HUES48 (cell line): ENCODE results near the gene FBN1.

Experiments
- H3K27ac ChIP-seq: one replicate; pipeline ENCODE4 v1.7.0; 2013; ENCODE audit warnings: low read depth, low read length, inconsistent platforms
- H3K27me3 ChIP-seq: 2 replicates; pipeline ENCODE4 v1.6.1; 2013; ENCODE audit warnings: mild to moderate bottlenecking, low read length; ENCODE audit not compliant: control insufficient read depth, insufficient read depth
- H3K36me3 ChIP-seq: 2 replicates; pipeline ENCODE4 v1.6.1; 2013; ENCODE audit warnings: low read length; ENCODE audit not compliant: control insufficient read depth, insufficient read depth
- H3K4me1 ChIP-seq: 2 replicates; pipeline ENCODE4 v1.6.1; 2013; ENCODE audit warnings: mild to moderate bottlenecking, low read length; ENCODE audit not compliant: control insufficient read depth, insufficient read depth
- H3K4me3 ChIP-seq: 2 replicates; pipeline ENCODE4 v1.5.1; 2013; ENCODE audit warnings: mild to moderate bottlenecking, low read depth, low read length
- H3K9ac ChIP-seq: 2 replicates; pipeline ENCODE4 v1.6.1; 2013; ENCODE audit warnings: mild to moderate bottlenecking, low read depth, low read length, moderate library complexity
- H3K9me3 ChIP-seq: 2 replicates; pipeline ENCODE4 v1.6.1; 2013; ENCODE audit warnings: low read length; ENCODE audit not compliant: control insufficient read depth, insufficient read depth

FBN1 gene

GRCh38 chr15:48645558-48646330 lies at the start of gene FBN1:
Gene FBN1 (minus strand): TSS chr15:48645709. CDS start chr15:48644769, 940 bp downstream.
- Histone ChIP-seq H3K4me1 (peaks cover 28% of the 10 kb centered on the region), H3K36me3 (no peaks in the 10 kb centered on the region), H3K4me3 (peak within 1 kb of the TSS; percentile 65), H3K27me3 (peaks cover 51% of the 10 kb centered on the region), H3K27ac (peak within 1 kb of the TSS; percentile 56), H3K9me3 (no peaks in the 10 kb centered on the region), H3K9ac (no peak within 1 kb of the TSS; the same call in 1 of the 2 replicates)

GRCh38 chr15:48693484-48693883 lies 48.0 kb upstream of the FBN1 start:
- Histone ChIP-seq H3K4me1 (no peaks in the 10 kb centered on the region), H3K9ac (no peak overlapping the region), H3K27ac (no peak overlapping the region), H3K27me3 (no peaks in the 10 kb centered on the region), H3K36me3 (no peaks in the 10 kb centered on the region), H3K9me3 (no peaks in the 10 kb centered on the region), H3K4me3 (no peak overlapping the region)

DNA sequence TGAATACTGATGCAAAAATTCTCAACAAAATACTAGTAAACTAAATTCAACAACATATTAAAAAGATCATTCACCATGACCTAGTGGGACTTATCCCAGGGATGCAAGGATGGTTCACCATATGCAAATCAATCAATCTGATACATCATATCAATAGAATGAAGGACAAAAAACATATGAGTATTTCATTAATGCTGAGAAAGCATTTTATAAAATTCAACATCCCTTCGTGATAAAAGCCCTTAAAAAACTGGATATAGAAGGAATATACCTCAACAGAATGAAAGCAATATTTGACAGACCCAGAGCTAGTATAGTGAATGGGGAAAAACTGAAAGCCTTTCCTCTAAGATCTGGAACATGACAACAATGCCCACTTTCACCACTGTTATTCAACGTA lies 43.0 kb upstream of the FBN1 start:
- no peaks in the 10 kb centered on the region for H3K9me3 ChIP-seq
- no peak overlapping the region for H3K4me3 ChIP-seq
- no peaks in the 10 kb centered on the region for H3K4me1 ChIP-seq
- no peaks in the 10 kb centered on the region for H3K27me3 ChIP-seq
- no peaks in the 10 kb centered on the region for H3K36me3 ChIP-seq
- H3K9ac ChIP-seq = no peak overlapping the region
- no peak overlapping the region for H3K27ac ChIP-seq

DNA sequence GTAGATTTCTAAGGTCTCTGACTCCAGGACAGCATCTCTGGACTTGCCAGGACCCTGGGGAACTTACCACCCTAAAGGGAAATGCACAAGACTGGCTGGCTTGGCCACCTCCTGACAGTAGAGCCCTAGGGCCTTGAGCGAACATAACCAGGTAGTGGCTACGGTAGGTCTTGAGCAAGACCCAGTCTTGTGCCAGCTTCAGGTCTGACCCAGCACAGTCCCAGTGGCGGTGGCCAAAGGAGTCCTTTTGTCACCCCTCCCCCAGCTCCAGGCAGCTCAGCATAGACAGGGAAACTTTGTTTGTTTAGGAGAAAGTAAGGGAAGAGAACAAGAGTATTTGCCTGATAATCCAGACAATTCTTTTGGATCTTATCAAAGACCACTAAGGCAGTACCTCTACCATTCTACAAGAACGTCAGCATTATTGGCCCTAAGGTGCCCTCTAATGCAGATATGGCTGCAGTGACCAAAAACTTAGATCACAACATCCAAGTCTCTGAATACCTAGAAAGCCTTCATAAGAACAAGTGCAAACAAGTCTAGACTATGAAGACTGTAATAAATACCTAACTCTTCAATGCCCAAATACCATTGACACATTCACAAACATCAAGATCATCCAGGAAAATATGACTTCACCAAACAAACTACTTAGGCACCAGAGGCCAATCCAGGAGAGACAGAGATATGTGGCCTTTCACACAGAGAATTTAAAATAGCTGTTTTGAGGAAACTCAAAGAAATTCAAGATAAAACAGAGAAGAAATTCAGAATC lies 38.7 kb upstream of the FBN1 start:
- H3K9me3 ChIP-seq = no peaks in the 10 kb centered on the region
- no peaks in the 10 kb centered on the region for H3K36me3 ChIP-seq
- no peaks in the 10 kb centered on the region for H3K27me3 ChIP-seq
- H3K27ac ChIP-seq = no peak overlapping the region
- H3K4me1 ChIP-seq = no peaks in the 10 kb centered on the region
- H3K4me3 ChIP-seq = no peak overlapping the region
- H3K9ac ChIP-seq = no peak overlapping the region

GRCh38 chr15:48682942-48683651 lies 37.6 kb upstream of the FBN1 start:
- no peak overlapping the region for H3K9ac ChIP-seq
- H3K27ac ChIP-seq = no peak overlapping the region
- H3K9me3 ChIP-seq = no peaks in the 10 kb centered on the region
- no peaks in the 10 kb centered on the region for H3K36me3 ChIP-seq
- no peaks in the 10 kb centered on the region for H3K27me3 ChIP-seq
- no peak overlapping the region for H3K4me3 ChIP-seq
- no peaks in the 10 kb centered on the region for H3K4me1 ChIP-seq

DNA sequence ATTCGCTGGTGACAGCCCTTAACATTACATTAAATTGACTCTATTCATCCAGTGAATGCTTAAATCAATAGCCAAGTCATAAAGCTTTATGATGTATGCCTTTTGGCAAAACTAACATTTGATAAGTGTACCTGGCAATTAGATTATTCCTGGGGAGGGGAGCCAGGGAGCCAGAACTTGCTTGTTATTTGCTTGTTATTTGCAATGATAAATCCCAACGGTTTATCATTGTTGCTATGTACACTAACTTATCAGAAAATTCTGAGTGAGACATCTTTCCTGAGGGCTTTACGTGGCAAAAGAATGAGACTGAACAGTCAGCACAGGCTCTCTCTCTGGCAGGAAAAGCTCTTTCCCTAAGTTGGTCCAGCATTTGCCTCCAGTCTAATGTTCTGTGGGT lies 35.8 kb upstream of the FBN1 start:
- H3K4me3 ChIP-seq = no peak overlapping the region
- no peak overlapping the region for H3K9ac ChIP-seq
- H3K27me3 ChIP-seq = no peaks in the 10 kb centered on the region
- H3K4me1 ChIP-seq = no peaks in the 10 kb centered on the region
- no peak overlapping the region for H3K27ac ChIP-seq
- no peaks in the 10 kb centered on the region for H3K9me3 ChIP-seq
- no peaks in the 10 kb centered on the region for H3K36me3 ChIP-seq

DNA sequence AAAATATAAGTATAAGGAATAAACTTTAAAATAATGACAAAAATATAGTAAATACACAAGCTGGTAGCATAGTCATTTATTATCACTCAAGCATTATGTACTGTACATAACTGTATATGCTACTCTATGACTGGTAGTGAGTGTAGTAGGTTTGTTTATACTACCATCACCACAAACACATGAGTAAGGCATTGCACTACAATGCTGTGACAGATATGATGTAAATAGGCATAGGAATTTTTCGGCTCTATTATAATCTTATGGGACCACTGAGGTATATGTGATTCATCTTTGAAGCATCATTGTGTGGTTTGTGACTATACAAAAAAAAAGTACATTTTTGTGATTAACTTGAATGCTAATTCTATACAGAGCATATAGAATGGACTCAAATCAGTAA lies 35.3 kb upstream of the FBN1 start:
- H3K36me3 ChIP-seq = no peaks in the 10 kb centered on the region
- H3K4me3 ChIP-seq = no peak overlapping the region
- no peaks in the 10 kb centered on the region for H3K9me3 ChIP-seq
- H3K9ac ChIP-seq = no peak overlapping the region
- H3K27ac ChIP-seq = no peak overlapping the region
- no peaks in the 10 kb centered on the region for H3K27me3 ChIP-seq
- no peaks in the 10 kb centered on the region for H3K4me1 ChIP-seq

- Histone ChIP-seq H3K36me3 (no peaks in the 10 kb centered on the region), H3K27ac (no peak overlapping the region), H3K9me3 (no peaks in the 10 kb centered on the region), H3K9ac (no peak overlapping the region), H3K4me1 (no peaks in the 10 kb centered on the region), H3K4me3 (no peak overlapping the region), H3K27me3 (no peaks in the 10 kb centered on the region)
Observed at GRCh38 chr15:48679952-48680351, 34.4 kb upstream of the FBN1 start.

- Histone ChIP-seq H3K36me3 (no peaks in the 10 kb centered on the region), H3K9me3 (no peaks in the 10 kb centered on the region), H3K27ac (no peak overlapping the region), H3K4me3 (no peak overlapping the region), H3K27me3 (no peaks in the 10 kb centered on the region), H3K9ac (no peak overlapping the region), H3K4me1 (no peaks in the 10 kb centered on the region)
Observed at GRCh38 chr15:48678851-48679250, 33.3 kb upstream of the FBN1 start.

DNA sequence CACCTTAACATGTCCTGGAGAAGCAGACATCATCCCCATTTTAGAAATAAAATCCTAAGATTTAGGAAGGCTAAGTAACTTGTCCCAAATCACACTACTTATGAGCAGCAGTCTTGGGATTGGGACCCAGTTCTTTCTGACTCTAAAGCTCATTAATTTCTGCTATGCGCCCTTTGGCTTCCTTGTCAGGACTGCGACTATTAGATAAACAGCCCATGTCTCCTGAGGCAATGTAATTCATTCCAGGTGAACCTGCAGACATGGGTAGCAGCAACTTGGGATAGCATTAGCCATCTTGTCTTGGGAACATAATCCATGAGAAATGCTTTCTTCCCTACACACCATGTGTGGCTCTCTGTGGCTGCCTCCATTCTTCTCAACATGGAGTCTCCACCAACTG lies 32.3 kb upstream of the FBN1 start:
- H3K4me1 ChIP-seq = no peaks in the 10 kb centered on the region
- no peaks in the 10 kb centered on the region for H3K27me3 ChIP-seq

GRCh38 chr15:48675436-48675835 lies 29.9 kb upstream of the FBN1 start:
- no peaks in the 10 kb centered on the region for H3K4me1 ChIP-seq
- H3K9me3 ChIP-seq = no peaks in the 10 kb centered on the region
- no peaks in the 10 kb centered on the region for H3K27me3 ChIP-seq
- no peak overlapping the region for H3K9ac ChIP-seq
- H3K36me3 ChIP-seq = no peaks in the 10 kb centered on the region
- no peak overlapping the region for H3K27ac ChIP-seq
- H3K4me3 ChIP-seq = no peak overlapping the region

More for the DNA sequence above, 32.3 kb upstream of the FBN1 start:
- Histone ChIP-seq H3K9me3 (no peaks in the 10 kb centered on the region), H3K4me3 (no peak overlapping the region), H3K27ac (no peak overlapping the region), H3K9ac (no peak overlapping the region), H3K36me3 (no peaks in the 10 kb centered on the region)
